ENCODE results near the gene GTPBP1. TPM values are rescaled to one million over a fixed set of nuclear protein-coding genes. Genes with fewer than 3 reads are reported as not detected.

Gene GTPBP1
- total and polyA plus RNA-seq, 2 of the 13 experiments (the other 11 are each of a cell fraction or from before 2014, with no cell fraction given), result 22.3 to 27.0 TPM

- no peak for TF ChIP-seq MLXIP (CRISPR knock-in tag; IDR thresholded peaks at IDR 0.05; ENCODE audit: borderline replicate concordance)
- no peak for TF ChIP-seq ZNF510 (CRISPR knock-in tag; IDR thresholded peaks at IDR 0.05; ENCODE audit: low read depth)
- 0 out of 2 replicates have a peak, but pooled peaks have one; percentile 23 for TF ChIP-seq ZFX (CRISPR knock-in tag; IDR thresholded peaks at IDR 0.05; ENCODE audit: low read depth)
- no peak for TF ChIP-seq E2F5 (CRISPR knock-in tag; conservative IDR thresholded peaks at IDR 0.05)
- TF ChIP-seq YEATS2 (CRISPR knock-in tag; IDR thresholded peaks at IDR 0.05; ENCODE audit: borderline replicate concordance), result no peak
- 0 out of 2 replicates have a peak, but pooled peaks have one; percentile 30 for TF ChIP-seq HMGXB3 (CRISPR knock-in tag; IDR thresholded peaks at IDR 0.05; ENCODE audit: borderline replicate concordance)
- 0 out of 2 replicates have a peak, but pooled peaks have one; percentile 45 for TF ChIP-seq RORA (CRISPR knock-in tag; IDR thresholded peaks at IDR 0.05)
- no peak for TF ChIP-seq JUND (CRISPR knock-in tag; IDR thresholded peaks at IDR 0.05)
- TF ChIP-seq MIER3 (CRISPR knock-in tag; IDR thresholded peaks at IDR 0.05; ENCODE audit: borderline replicate concordance), result no peak
- TF ChIP-seq SALL2 (CRISPR knock-in tag; IDR thresholded peaks at IDR 0.05), result no peak
- no peak for TF ChIP-seq ZNF501 (CRISPR knock-in tag; IDR thresholded peaks at IDR 0.05)
- TF ChIP-seq UBTF (CRISPR knock-in tag; IDR thresholded peaks at IDR 0.05), result no peak
- no peak for TF ChIP-seq GABPB1 (CRISPR knock-in tag; IDR thresholded peaks at IDR 0.05)
- TF ChIP-seq HOXA5 (CRISPR knock-in tag; IDR thresholded peaks at IDR 0.05), result no peak
- TF ChIP-seq CCDC6 (CRISPR knock-in tag; IDR thresholded peaks at IDR 0.05), result no peak
- TF ChIP-seq HNRNPLL (IDR thresholded peaks at IDR 0.05; ENCODE audit: low read depth, low read length, poor library complexity, severe bottlenecking), result no peak
- TF ChIP-seq ZBTB1 (CRISPR knock-in tag; IDR thresholded peaks at IDR 0.05; ENCODE audit: borderline replicate concordance), result no peak
- TF ChIP-seq ZNF713 (CRISPR knock-in tag; IDR thresholded peaks at IDR 0.05), result no peak
- no peak for TF ChIP-seq ZNF468 (CRISPR knock-in tag; IDR thresholded peaks at IDR 0.05)
- TF ChIP-seq MIXL1 (CRISPR knock-in tag; IDR thresholded peaks at IDR 0.05), result no peak
- TF ChIP-seq TBX3 (IDR thresholded peaks at IDR 0.05; ENCODE audit: borderline replicate concordance), result no peak
Observed at GRCh38 chr22:38694049-38694448, 11.7 kb upstream of the GTPBP1 start (continued).
